ENCODE results near the gene USP7.

The USP7 gene

DNA sequence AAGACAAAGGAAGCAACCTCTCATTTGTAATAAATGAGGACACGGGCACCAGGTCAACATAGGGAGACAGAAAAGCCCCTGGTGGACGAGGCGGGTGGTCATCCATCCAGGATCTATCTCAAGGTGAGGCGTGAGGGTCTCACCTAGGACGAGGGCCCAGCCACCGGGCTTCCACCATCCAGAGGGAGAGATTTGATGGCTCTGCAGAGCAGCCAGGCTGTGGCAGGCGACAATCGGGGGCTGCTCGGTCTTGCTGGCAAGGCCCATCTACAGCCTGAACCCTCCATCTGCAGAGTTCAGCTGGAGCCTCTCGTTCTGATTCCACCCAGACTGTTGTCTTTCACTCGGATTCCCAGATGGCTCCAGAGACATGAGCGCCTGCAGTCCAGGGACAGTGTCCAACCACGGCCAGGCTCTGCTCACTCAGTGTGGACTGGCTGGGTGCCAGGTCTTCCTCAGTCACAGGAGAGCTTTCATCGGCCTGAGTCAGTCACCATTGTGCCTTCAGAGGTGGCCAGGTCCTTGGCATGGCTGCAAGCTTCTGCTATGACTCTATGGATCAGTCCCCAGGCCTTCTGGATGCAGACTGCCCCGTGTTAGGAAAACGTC, 75.7 kb downstream of the USP7 start:
- Histone ChIP-seq H2BK12ac (ENCODE audit: low read length) (no peak overlapping the region), H3K4me3 (ENCODE audit: low read length in 2 of 2) (peak overlapping the region in 1 of 2 donors; percentile 35), H3K23ac (ENCODE audit: low read depth, low read length, poor library complexity) (peak overlapping the region; percentile 73), H3K36me3 (replicated peaks in 1 of 2; ENCODE audit: control insufficient read depth in 2 of 2, insufficient read depth in 2 of 2, low read length in 2 of 2) (peaks cover 26 to 59% of the 10 kb centered on the region in 2 donors), H3K9ac (ENCODE audit: low read depth, low read length, poor library complexity) (no peak overlapping the region), H2BK120ac (ENCODE audit: low read depth, low read length) (no peak overlapping the region), H3K79me1 (ENCODE audit: low read depth, low read length) (peaks cover 1% of the 10 kb centered on the region), H3K14ac (ENCODE audit: low read length) (no peak overlapping the region), H4K8ac (ENCODE audit: low read depth, low read length) (peak overlapping the region; percentile 65), H3K18ac (ENCODE audit: low read length) (peak overlapping the region; percentile 57), H2AK5ac (ENCODE audit: low read depth, low read length) (peak overlapping the region; percentile 56), H2BK5ac (ENCODE audit: low read length) (no peak overlapping the region), H3K4ac (ENCODE audit: low read length) (no peak overlapping the region), H3K27ac (replicated peaks; ENCODE audit: low read length) (no peak overlapping the region), H2AFZ (ENCODE audit: low read length) (no peak overlapping the region), H3K9me3 (replicated peaks in 1 of 2; ENCODE audit: control insufficient read depth in 2 of 2, insufficient read depth in 1 of 2, low read depth in 1 of 2, low read length in 2 of 2) (peaks cover 0 to 4% of the 10 kb centered on the region in 2 donors), H3K4me1 (ENCODE audit: control insufficient read depth in 2 of 2, insufficient read depth in 1 of 2, low read depth in 1 of 2, low read length in 2 of 2) (peaks cover 5 to 21% of the 10 kb centered on the region in 2 donors), H2BK15ac (ENCODE audit: low read length) (no peak overlapping the region), H3K27me3 (ENCODE audit: control insufficient read depth in 3 of 3, insufficient read depth in 3 of 3, low read depth in 1 of 3, low read length in 3 of 3) (no peaks in the 10 kb centered on the region), H3K4me2 (ENCODE audit: insufficient read depth, low read length, poor library complexity, severe bottlenecking) (no peak overlapping the region), H4K91ac (ENCODE audit: low read depth, low read length, poor library complexity) (no peak overlapping the region)
- no peak for DNase-seq (ENCODE audit: low spot score)
- no CpG with 5 or more reads among the region's 16 CpGs for WGBS, 2 donors (ENCODE audit: extremely low coverage in 2 of 2, insufficient read length in 2 of 2, insufficient replicate concordance in 1 of 2)

- Histone ChIP-seq H4K91ac (ENCODE audit: low read depth, low read length, poor library complexity) (no peak overlapping the region), H3K4me2 (ENCODE audit: insufficient read depth, low read length, poor library complexity, severe bottlenecking) (no peak overlapping the region), H3K23ac (ENCODE audit: low read depth, low read length, poor library complexity) (peak overlapping the region; percentile 60), H2AFZ (ENCODE audit: low read length) (no peak overlapping the region), H3K27ac (replicated peaks; ENCODE audit: low read length) (no peak overlapping the region), H3K9ac (ENCODE audit: low read depth, low read length, poor library complexity) (no peak overlapping the region), H3K18ac (ENCODE audit: low read length) (no peak overlapping the region), H3K14ac (ENCODE audit: low read length) (peak overlapping the region; percentile 76), H3K4me1 (ENCODE audit: control insufficient read depth in 2 of 2, insufficient read depth in 1 of 2, low read depth in 1 of 2, low read length in 2 of 2) (peaks cover 5 to 21% of the 10 kb centered on the region in 2 donors), H2BK12ac (ENCODE audit: low read length) (no peak overlapping the region), H3K27me3 (ENCODE audit: control insufficient read depth in 3 of 3, insufficient read depth in 3 of 3, low read depth in 1 of 3, low read length in 3 of 3) (no peaks in the 10 kb centered on the region), H4K8ac (ENCODE audit: low read depth, low read length) (no peak overlapping the region), H2BK120ac (ENCODE audit: low read depth, low read length) (no peak overlapping the region), H2BK5ac (ENCODE audit: low read length) (peak overlapping the region; percentile 11), H3K79me1 (ENCODE audit: low read depth, low read length) (peaks cover 1% of the 10 kb centered on the region), H3K4ac (ENCODE audit: low read length) (no peak overlapping the region), H3K9me3 (replicated peaks in 1 of 2; ENCODE audit: control insufficient read depth in 2 of 2, insufficient read depth in 1 of 2, low read depth in 1 of 2, low read length in 2 of 2) (peaks cover 0 to 4% of the 10 kb centered on the region in 2 donors), H3K36me3 (replicated peaks in 1 of 2; ENCODE audit: control insufficient read depth in 2 of 2, insufficient read depth in 2 of 2, low read length in 2 of 2) (peaks cover 26 to 53% of the 10 kb centered on the region in 2 donors), H2BK15ac (ENCODE audit: low read length) (no peak overlapping the region), H2AK5ac (ENCODE audit: low read depth, low read length) (no peak overlapping the region), H3K4me3 (ENCODE audit: low read length in 2 of 2) (peak overlapping the region in 1 of 2 donors; percentile 7)
- DNase-seq (ENCODE audit: low spot score) = no peak
- no CpG with 5 or more reads among the region's 6 CpGs for WGBS, 2 donors (ENCODE audit: extremely low coverage in 2 of 2, insufficient read length in 2 of 2, insufficient replicate concordance in 1 of 2)
Measured at GRCh38 chr16:8887431-8887765, 76.3 kb downstream of the USP7 start.

DNA sequence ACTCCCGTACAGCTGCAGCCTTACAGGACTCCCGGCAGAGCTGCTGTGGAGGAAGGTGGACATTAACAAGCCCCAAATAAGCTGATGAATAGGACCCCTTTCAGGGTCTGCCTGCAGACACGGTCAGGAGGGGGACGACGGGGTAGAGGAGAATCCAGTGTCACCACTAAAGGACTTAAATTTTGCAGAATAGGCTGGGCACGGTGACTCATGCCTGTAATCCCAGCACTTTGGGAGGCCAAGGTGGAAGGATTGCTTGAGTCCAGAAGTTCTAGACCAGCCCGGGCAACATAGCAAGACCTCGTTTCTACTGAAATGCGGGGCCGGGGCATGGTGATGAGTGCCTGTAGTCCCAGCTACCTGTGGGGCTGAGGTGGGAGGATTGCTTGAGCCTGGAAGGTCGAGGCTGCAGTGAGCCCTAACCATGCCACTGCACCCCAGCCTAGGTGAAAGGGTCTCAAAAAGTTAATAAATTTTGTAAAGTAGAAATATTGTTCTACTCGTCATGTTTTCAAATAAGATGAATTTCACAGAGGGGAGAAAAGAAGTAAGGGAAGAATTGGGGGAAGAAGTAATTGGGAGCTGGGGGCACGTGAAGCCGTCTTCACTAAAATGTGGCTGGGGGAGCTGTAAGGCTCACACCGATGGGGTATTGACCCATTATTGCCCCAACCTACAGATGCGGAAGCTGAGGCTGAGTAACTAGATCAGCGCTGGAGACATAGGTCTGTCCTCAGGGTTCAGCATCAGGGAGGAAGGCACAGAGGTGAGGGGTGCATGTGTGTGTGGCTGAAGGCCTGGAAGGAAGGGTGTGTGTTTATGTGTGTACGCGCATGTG, 76.9 kb downstream of the USP7 start:
- Histone ChIP-seq H2AFZ (ENCODE audit: low read length) (no peak overlapping the region), H4K8ac (ENCODE audit: low read depth, low read length) (peak overlapping the region; percentile 65), H2AK5ac (ENCODE audit: low read depth, low read length) (no peak overlapping the region), H3K18ac (ENCODE audit: low read length) (peak overlapping the region; percentile 41), H3K23ac (ENCODE audit: low read depth, low read length, poor library complexity) (peak overlapping the region; percentile 60), H3K4ac (ENCODE audit: low read length) (no peak overlapping the region), H3K9ac (ENCODE audit: low read depth, low read length, poor library complexity) (no peak overlapping the region), H3K27ac (replicated peaks; ENCODE audit: low read length) (no peak overlapping the region), H2BK12ac (ENCODE audit: low read length) (no peak overlapping the region), H3K27me3 (ENCODE audit: control insufficient read depth in 3 of 3, insufficient read depth in 3 of 3, low read depth in 1 of 3, low read length in 3 of 3) (no peaks in the 10 kb centered on the region), H2BK15ac (ENCODE audit: low read length) (no peak overlapping the region), H3K79me1 (ENCODE audit: low read depth, low read length) (peaks cover 1% of the 10 kb centered on the region), H3K14ac (ENCODE audit: low read length) (peak overlapping the region; percentile 76), H2BK5ac (ENCODE audit: low read length) (peak overlapping the region; percentile 11), H3K9me3 (replicated peaks in 1 of 2; ENCODE audit: control insufficient read depth in 2 of 2, insufficient read depth in 1 of 2, low read depth in 1 of 2, low read length in 2 of 2) (peaks cover 0 to 4% of the 10 kb centered on the region in 2 donors), H4K91ac (ENCODE audit: low read depth, low read length, poor library complexity) (no peak overlapping the region), H3K4me1 (ENCODE audit: control insufficient read depth in 2 of 2, insufficient read depth in 1 of 2, low read depth in 1 of 2, low read length in 2 of 2) (peaks cover 3 to 17% of the 10 kb centered on the region in 2 donors), H3K4me2 (ENCODE audit: insufficient read depth, low read length, poor library complexity, severe bottlenecking) (no peak overlapping the region), H3K4me3 (ENCODE audit: low read length in 2 of 2) (peak overlapping the region in 1 of 2 donors; percentile 7), H3K36me3 (replicated peaks in 1 of 2; ENCODE audit: control insufficient read depth in 2 of 2, insufficient read depth in 2 of 2, low read length in 2 of 2) (peaks cover 24 to 47% of the 10 kb centered on the region in 2 donors), H2BK120ac (ENCODE audit: low read depth, low read length) (no peak overlapping the region)
- WGBS, 2 donors (ENCODE audit: extremely low coverage in 2 of 2, insufficient read length in 2 of 2, insufficient replicate concordance in 1 of 2) = no CpG with 5 or more reads among the region's 19 CpGs
- DNase-seq (ENCODE audit: low spot score) = no peak
